HepG2 (cell line): ENCODE data around the gene SESN1. TPM values are rescaled to one million over a fixed set of nuclear protein-coding genes. Genes with fewer than 3 reads are reported as not detected.
A peak's percentile ranks its signal among the peaks of the same experiment; 100 is the strongest.

ENCODE experiments used
- ATAC-seq: fragments of 200-7000 bp; cut with Tn5 transposase; 3 replicates; pipeline ENCODE4 v1.9.1; 2020; ENCODE audit warnings: mild to moderate bottlenecking, moderate library complexity
- BruUV-seq: library from RNA; stranded (reverse); fragments of 400-500 nt; replicated peaks from 2 replicates; lab custom pipeline; 2021; lab: Mats Ljungman, UMichigan
- CTCF ChIA-PET: fragments of 300-600 bp; formaldehyde crosslinking; extraction: SDS; loops from one replicate; lab custom pipeline; 2021; ENCODE audit warnings: low total read pairs, inconsistent platforms, low intra/inter-chr PET ratio; lab: Yijun Ruan, JAX
- POLR2A ChIA-PET: fragments of 350-600 bp; sonication (Branson Sonifier 250); formaldehyde crosslinking; loops from one replicate; lab custom pipeline; 2020; ENCODE audit warnings: antibody characterized with exemption, inconsistent platforms; lab: Yijun Ruan, JAX
- DNase-seq: peaks from one replicate; pipeline ENCODE4 v3.0.0-alpha.2; 2015; ENCODE audit warnings: low spot score
- FAIRE-seq: peaks from 3 replicates; lab custom pipeline; 2011; peaks lifted over from hg19 to GRCh38; lab: Jason Lieb, UNC
- H2AFZ ChIP-seq: one replicate; pipeline ENCODE4 v1.6.1; 2011; ENCODE audit warnings: low read length, inconsistent platforms
- H3K27ac ChIP-seq: fragments of 300-600 bp; 3 replicates; pipeline ENCODE4 v1.8.0; 2011; ENCODE audit warnings: mixed run types, mild to moderate bottlenecking, mixed read lengths, low read length, inconsistent platforms; ENCODE audit not compliant: insufficient read depth; ENCODE audit errors: extremely low read length
- H3K27me3 ChIP-seq, 2 experiments: fragments of 200-600 bp in 1 of 2; 2 replicates in 1 of 2; 3 replicates in 1 of 2; pipeline versions ENCODE4 v1.6.0 to v1.8.0; 2011; ENCODE audit warnings: low read length in 2 of 2, mild to moderate bottlenecking in 2 of 2, moderate library complexity in 2 of 2, inconsistent platforms in 1 of 2; ENCODE audit not compliant: insufficient read depth in 2 of 2, control insufficient read depth in 1 of 2
- H3K36me3 ChIP-seq, 2 experiments: fragments of 200-600 bp in 1 of 2; replicated peaks in 1 of 2; 2 replicates in 1 of 2; 3 replicates in 1 of 2; pipeline versions ENCODE4 v1.5.1 to v1.8.0; 2011; ENCODE audit warnings: low read length in 2 of 2, inconsistent platforms in 1 of 2; ENCODE audit not compliant: insufficient read depth in 2 of 2, control insufficient read depth in 1 of 2
- H3K4me1 ChIP-seq: 2 replicates; pipeline ENCODE4 v1.5.1; 2012; ENCODE audit warnings: low read length, inconsistent platforms; ENCODE audit not compliant: insufficient read depth
- H3K4me2 ChIP-seq: 2 replicates; pipeline ENCODE4 v1.6.0; 2011; ENCODE audit warnings: low read depth, low read length, inconsistent platforms
- H3K4me3 ChIP-seq, 3 experiments: fragments of 200-600 bp in 1 of 3; sonication (generic), shearing (Covaris generic) in 1 of 3; replicated peaks in 1 of 3; 2 replicates each; pipeline ENCODE4 v1.5.1; 2011 to 2016; ENCODE audit warnings: low read length in 3 of 3, inconsistent platforms in 2 of 3, low read depth in 2 of 3, mild to moderate bottlenecking in 2 of 3, control low read depth in 1 of 3, mixed read lengths in 1 of 3; ENCODE audit not compliant: insufficient read depth in 1 of 3
- H3K79me2 ChIP-seq: one replicate; pipeline ENCODE4 v1.6.1; 2011; ENCODE audit warnings: low read length, inconsistent platforms; ENCODE audit not compliant: insufficient read depth
- H3K9ac ChIP-seq: 2 replicates; pipeline ENCODE4 v1.6.0; 2011; ENCODE audit warnings: mild to moderate bottlenecking, low read depth, low read length, inconsistent platforms; ENCODE audit not compliant: insufficient read depth
- H3K9me3 ChIP-seq: 2 replicates; pipeline ENCODE4 v1.5.1; 2012; ENCODE audit warnings: mild to moderate bottlenecking, low read length
- H4K20me1 ChIP-seq: 2 replicates; pipeline ENCODE4 v1.6.0; 2011; ENCODE audit warnings: inconsistent platforms, mild to moderate bottlenecking, low read length, moderate library complexity; ENCODE audit not compliant: insufficient read depth
- CTCF ChIP-seq: sonication (generic); formaldehyde crosslinking; IDR thresholded peaks from 2 replicates; pipeline ENCODE4 v1.5.0; 2020; ENCODE audit warnings: mild to moderate bottlenecking, missing genetic modification reagents, moderate library complexity
- HOXA3 ChIP-seq: sonication (generic); formaldehyde crosslinking; IDR thresholded peaks from 2 replicates; pipeline ENCODE4 v1.5.0; 2020; ENCODE audit warnings: missing genetic modification reagents
- KDM2A ChIP-seq: sonication (generic); formaldehyde crosslinking; IDR thresholded peaks from 2 replicates; pipeline ENCODE4 v1.4.0; 2020; ENCODE audit warnings: low read depth, missing genetic modification reagents, borderline replicate concordance
- NCOR1 ChIP-seq: fragments of 200-600 bp; sonication (generic); IDR thresholded peaks from 2 replicates; pipeline ENCODE4 v1.7.0; 2017; ENCODE audit warnings: antibody characterized with exemption, low read length, borderline replicate concordance
- NFYB ChIP-seq: sonication (generic); formaldehyde crosslinking; IDR thresholded peaks from 2 replicates; pipeline ENCODE4 v1.4.0; 2020; ENCODE audit warnings: missing genetic modification reagents
- PITX1 ChIP-seq: sonication (generic); formaldehyde crosslinking; IDR thresholded peaks from 2 replicates; pipeline ENCODE4 v1.5.1; 2020; ENCODE audit warnings: mild to moderate bottlenecking, missing genetic modification reagents
- SIX4 ChIP-seq: sonication (generic); formaldehyde crosslinking; IDR thresholded peaks from 2 replicates; pipeline ENCODE4 v1.4.0; 2020; ENCODE audit warnings: missing genetic modification reagents
- TBX2 ChIP-seq: sonication (generic); formaldehyde crosslinking; IDR thresholded peaks from 2 replicates; pipeline ENCODE4 v1.5.0; 2020; ENCODE audit warnings: missing genetic modification reagents, mild to moderate bottlenecking, borderline replicate concordance
- ZNF329 ChIP-seq: sonication (generic); formaldehyde crosslinking; IDR thresholded peaks from 2 replicates; pipeline ENCODE4 v1.9.0; 2021; ENCODE audit warnings: low read depth, mild to moderate bottlenecking, missing genetic modification reagents
- WGBS: methylation state at CpG from one replicate; pipeline ENCODE4 v1.1.6; 2017; ENCODE audit warnings: low lambda C conversion rate; 5-methylcytosine and 5-hydroxymethylcytosine counted together
- in situ Hi-C: cut with HindIII; loops from 2 replicates; pipeline ENCODE4 v1.10.0; 2017; ENCODE audit warnings: low pct_unique_long_range_greater_than_20kb; ENCODE audit not compliant: extremely low pct_ligation_motif_present
- intact Hi-C: fragments of 100-400 bp; cut with micrococcal nuclease; formaldehyde crosslinking; loops from one replicate; pipeline ENCODE4 v1.10.0; 2022; ENCODE audit not compliant: unreplicated experiment
- polyA plus RNA-seq, 8 experiments: library from polyadenylated mRNA; depleted of rRNA in 3 of 8; stranded (reverse) in 7 of 8; unstranded in 1 of 8; fragments of >200 nt; fragmentation: Illumina TruSeq in 4 of 8; extraction: Trizol in 4 of 8; gene quantifications; 2 replicates each; pipeline versions ENCODE4 v1.2.1 to v1.2.3, GENCODE V29; 2011 to 2016; ENCODE audit warnings: low read depth in 4 of 8, missing spikeins in 1 of 8, mixed read lengths in 1 of 8; ENCODE audit not compliant: insufficient read depth in 1 of 8
- total RNA-seq, 5 experiments: library from RNA; depleted of rRNA; stranded (reverse); fragments of >200 nt; fragmentation: Illumina TruSeq; extraction: Trizol; gene quantifications; 2 replicates each; pipeline ENCODE4 v1.2.3, GENCODE V29; 2016; ENCODE audit warnings: low read depth in 1 of 5
- TF ChIP-seq, protein P1 (sequence below): IDR thresholded peaks from 2 replicates; pipeline ENCODE4 v1.4.0; 2020; ENCODE audit warnings: mild to moderate bottlenecking, missing genetic modification reagents

SESN1 gene
- total and polyA plus RNA-seq, 2 of the 13 experiments (the other 11 are each of a cell fraction or from before 2014, with no cell fraction given): 24.9 to 44.7 TPM

DNA sequence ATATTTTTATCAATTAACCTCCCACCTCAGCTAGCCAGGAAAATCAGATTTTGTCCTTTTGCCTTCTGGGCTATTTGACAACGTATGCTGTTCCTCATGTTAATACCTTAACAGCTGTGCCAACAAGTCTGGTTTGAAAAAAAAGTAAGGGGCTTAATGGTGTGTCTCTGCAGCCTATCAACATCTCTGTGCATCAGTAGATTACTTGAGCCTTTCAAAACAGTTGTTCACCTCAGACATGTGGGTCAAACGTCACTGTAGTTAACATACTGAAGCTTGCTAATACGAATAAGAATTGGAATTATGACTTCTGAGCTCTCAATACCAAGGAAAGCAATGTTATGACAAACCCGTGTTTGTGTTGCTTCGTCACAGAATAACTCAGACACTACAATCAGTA is 23.7 kb upstream of the SESN1 start:
- no peaks in the 10 kb centered on the region for H4K20me1 ChIP-seq
- H3K36me3 ChIP-seq: no peaks in the 10 kb centered on the region
- no peak overlapping the region for H3K4me2 ChIP-seq
- H3K9ac ChIP-seq: no peak overlapping the region
- CTCF ChIA-PET: no interaction called here
- H2AFZ ChIP-seq: no peak overlapping the region
- no peaks in the 10 kb centered on the region for H3K27me3 ChIP-seq
- in situ Hi-C loops: no loop called here
- no TSS peak for BruUV-seq
- intact Hi-C loops: no loop called here
- no peak overlapping the region for H3K4me3 ChIP-seq
- peaks cover 46% of the 10 kb centered on the region for H3K4me1 ChIP-seq
- H3K27ac ChIP-seq: no peak overlapping the region
- POLR2A ChIA-PET: no interaction called here
- WGBS: 94% methylated on average over 5 of the region's 5 CpGs
- TF ChIP-seq CTCF (no peak), TBX2 (CRISPR knock-in tag) (no peak), PITX1 (CRISPR knock-in tag) (no peak), SIX4 (CRISPR knock-in tag) (no peak), NFYB (no peak)
- no peaks in the 10 kb centered on the region for H3K79me2 ChIP-seq
- FAIRE-seq: no peak
- no peaks in the 10 kb centered on the region for H3K9me3 ChIP-seq
- DNase-seq: no peak
- ATAC-seq: no peak

DNA sequence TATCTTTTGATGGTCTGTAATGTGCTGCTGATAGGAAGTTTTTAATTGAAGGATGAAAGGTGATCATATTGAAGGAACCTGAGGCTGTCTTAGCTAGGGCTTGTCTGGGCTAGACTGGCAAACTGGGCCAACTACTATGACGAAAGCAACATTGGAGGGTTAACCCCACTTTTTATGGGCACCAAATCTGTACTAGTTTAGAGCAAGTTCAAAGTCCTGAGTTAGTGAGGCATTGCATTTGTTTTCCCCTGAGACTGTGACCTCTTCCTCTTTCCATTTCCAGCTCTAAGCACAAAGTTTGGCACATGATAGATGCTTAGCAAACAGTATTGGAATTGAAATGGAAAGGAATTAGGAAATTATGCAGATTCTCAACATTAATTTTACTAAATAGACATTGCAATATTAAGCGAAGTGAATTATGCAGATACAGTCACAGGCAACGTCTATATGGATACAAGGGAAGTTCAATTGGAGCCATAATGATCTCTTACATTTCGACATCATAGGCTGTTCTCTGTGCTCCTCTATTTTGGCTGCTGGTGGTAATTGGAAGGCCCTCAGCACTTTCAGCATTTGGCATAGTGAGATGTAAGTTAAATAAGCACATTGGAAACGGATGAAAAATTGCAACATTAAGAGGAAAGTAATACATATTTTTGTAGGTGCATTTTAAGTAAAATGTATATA is 22.8 kb upstream of the SESN1 start:
- FAIRE-seq (peak; percentile 40), ATAC-seq (no peak; the same call in 2 of the 3 replicates), DNase-seq (peak; percentile 10)
- Histone ChIP-seq H3K79me2 (no peaks in the 10 kb centered on the region), H3K4me1 (peaks cover 46% of the 10 kb centered on the region), H3K4me3 (no peak overlapping the region), H3K9ac (no peak overlapping the region), H3K4me2 (peak overlapping the region; percentile 53), H2AFZ (peak overlapping the region; percentile 32), H4K20me1 (no peaks in the 10 kb centered on the region), H3K27me3 (no peaks in the 10 kb centered on the region), H3K36me3 (no peaks in the 10 kb centered on the region), H3K27ac (no peak overlapping the region), H3K9me3 (no peaks in the 10 kb centered on the region)
- in situ Hi-C loops (no loop called here), intact Hi-C loops (no loop called here)
- POLR2A ChIA-PET: no interaction called here
- no TSS peak for BruUV-seq
- CTCF ChIA-PET: no interaction called here
- WGBS: 80% methylated on average over 5 of the region's 5 CpGs
- TF ChIP-seq HOXA3 (CRISPR knock-in tag) (no peak), KDM2A (CRISPR knock-in tag) (no peak), ZNF329 (CRISPR knock-in tag) (no peak), NCOR1 (0 out of 2 replicates have a peak, but pooled peaks have one; percentile 23)
- TF ChIP-seq, protein P1, sequence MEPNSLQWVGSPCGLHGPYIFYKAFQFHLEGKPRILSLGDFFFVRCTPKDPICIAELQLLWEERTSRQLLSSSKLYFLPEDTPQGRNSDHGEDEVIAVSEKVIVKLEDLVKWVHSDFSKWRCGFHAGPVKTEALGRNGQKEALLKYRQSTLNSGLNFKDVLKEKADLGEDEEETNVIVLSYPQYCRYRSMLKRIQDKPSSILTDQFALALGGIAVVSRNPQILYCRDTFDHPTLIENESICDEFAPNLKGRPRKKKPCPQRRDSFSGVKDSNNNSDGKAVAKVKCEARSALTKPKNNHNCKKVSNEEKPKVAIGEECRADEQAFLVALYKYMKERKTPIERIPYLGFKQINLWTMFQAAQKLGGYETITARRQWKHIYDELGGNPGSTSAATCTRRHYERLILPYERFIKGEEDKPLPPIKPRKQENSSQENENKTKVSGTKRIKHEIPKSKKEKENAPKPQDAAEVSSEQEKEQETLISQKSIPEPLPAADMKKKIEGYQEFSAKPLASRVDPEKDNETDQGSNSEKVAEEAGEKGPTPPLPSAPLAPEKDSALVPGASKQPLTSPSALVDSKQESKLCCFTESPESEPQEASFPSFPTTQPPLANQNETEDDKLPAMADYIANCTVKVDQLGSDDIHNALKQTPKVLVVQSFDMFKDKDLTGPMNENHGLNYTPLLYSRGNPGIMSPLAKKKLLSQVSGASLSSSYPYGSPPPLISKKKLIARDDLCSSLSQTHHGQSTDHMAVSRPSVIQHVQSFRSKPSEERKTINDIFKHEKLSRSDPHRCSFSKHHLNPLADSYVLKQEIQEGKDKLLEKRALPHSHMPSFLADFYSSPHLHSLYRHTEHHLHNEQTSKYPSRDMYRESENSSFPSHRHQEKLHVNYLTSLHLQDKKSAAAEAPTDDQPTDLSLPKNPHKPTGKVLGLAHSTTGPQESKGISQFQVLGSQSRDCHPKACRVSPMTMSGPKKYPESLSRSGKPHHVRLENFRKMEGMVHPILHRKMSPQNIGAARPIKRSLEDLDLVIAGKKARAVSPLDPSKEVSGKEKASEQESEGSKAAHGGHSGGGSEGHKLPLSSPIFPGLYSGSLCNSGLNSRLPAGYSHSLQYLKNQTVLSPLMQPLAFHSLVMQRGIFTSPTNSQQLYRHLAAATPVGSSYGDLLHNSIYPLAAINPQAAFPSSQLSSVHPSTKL (CRISPR knock-in tag): 0 out of 2 replicates have a peak, but pooled peaks have one; percentile 32
